GM21381 (cell line): ENCODE data around the gene S1PR3.

Experiments used
- ATAC-seq: cut with Tn5 transposase; IDR thresholded peaks from one replicate; pipeline ENCODE4 v1.9.1; 2021; ENCODE audit warnings: mild to moderate bottlenecking, moderate library complexity; ENCODE audit not compliant: unreplicated experiment

Gene S1PR3

DNA sequence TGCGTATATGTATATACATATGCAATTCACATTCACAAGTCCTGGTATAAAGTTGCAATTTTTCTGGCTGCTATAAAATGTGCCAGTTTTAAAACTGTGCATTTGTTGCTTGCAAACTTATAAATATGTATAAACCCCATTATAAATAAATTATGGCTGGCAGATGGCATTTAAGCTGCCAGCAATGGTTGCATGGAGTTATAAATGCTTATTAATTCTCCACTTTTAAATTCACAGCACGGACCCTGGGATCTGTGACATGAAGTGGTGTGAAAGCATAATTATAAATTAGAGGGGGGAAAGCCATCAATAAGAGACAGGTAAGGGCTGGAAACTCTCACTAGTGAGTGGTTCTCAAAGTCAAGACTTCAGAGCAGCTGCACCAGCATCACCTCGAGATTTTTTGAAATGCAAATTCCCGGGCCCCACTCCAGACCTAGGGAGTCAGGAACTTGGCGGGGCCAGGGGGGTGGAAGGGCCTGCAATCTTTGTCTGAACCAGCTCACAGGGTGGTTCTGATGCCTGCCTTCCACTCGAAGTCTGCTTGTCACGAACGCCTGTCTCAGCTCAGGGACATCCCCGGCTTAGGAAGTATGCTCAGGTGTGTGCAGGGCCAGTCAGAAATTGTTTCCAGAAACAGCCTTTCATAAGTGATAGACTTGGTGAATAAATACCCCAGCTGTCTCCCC lies 16.9 kb downstream of the S1PR3 start:
- no peak for ATAC-seq

DNA sequence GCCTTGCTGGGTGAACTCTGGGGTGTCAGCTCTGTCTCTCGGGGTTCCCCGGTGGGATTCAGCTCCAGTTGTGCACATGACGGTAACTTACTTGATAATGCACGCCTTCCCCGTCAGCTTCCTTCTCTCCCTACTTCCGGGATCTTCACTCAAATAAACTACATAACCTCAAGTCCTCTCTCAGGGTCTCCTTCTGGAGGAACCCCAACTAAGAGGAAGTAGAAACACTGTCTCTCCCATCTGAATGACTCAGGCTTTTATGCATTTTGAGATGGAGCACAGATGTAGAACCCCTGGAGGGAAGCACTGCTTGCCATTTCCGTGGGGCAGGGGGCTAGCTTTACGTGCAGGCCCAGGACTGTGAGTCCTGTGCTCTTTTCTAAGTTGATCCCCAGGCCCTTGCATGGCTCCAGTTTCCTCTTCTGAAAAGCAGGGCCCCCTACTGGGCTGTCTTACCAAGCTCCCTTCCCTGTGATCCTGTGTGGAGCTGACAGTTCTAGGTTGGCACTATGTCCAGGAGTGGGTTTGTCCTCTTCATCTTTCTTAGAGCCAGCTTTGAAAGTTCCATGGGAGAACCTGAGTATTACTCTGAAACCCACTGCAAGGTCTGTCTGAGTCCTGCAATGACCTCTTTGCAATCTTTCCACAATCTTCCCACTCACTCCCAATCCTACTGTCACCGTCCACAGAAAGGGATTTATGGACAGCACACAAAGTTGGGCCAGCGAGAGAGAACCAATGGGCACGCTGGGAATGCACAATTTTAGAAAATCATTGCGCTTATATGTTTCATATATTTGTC lies 17.7 kb downstream of the S1PR3 start:
- no peak for ATAC-seq

DNA sequence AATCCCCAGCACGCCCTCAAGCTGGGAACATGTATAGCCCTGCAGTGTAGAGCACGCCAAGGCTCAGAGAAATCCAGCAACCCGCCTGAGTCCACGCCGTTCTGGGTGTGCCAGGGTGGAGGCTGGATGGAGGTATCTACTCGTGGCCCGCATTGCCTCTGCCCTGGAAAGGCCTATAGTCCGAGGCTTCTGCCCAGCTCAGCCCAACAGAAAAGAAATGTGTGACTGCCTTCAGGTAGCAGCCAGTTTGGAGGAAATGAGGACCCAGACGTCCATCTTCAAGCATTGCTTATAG lies 18.2 kb downstream of the S1PR3 start:
- no peak for ATAC-seq

DNA sequence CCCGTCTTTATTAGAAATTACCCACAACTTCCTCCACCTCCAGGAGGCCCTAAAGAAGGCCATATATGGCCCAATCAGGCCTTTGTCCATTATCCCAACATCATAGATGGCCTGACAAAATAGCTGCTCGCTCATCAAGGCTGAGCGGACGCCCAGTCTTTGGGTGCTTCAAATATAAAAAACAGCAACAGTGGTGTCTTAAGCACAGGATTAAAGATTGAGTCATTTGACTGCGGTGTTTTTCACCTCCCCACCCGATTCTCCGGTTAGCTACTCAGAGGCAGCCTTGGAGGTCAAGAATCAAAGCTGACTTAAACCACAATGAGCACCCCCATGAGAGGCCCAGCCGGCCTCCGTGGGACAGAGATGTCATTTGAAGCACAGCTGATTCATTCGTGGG lies 18.8 kb downstream of the S1PR3 start:
- ATAC-seq = no peak

DNA sequence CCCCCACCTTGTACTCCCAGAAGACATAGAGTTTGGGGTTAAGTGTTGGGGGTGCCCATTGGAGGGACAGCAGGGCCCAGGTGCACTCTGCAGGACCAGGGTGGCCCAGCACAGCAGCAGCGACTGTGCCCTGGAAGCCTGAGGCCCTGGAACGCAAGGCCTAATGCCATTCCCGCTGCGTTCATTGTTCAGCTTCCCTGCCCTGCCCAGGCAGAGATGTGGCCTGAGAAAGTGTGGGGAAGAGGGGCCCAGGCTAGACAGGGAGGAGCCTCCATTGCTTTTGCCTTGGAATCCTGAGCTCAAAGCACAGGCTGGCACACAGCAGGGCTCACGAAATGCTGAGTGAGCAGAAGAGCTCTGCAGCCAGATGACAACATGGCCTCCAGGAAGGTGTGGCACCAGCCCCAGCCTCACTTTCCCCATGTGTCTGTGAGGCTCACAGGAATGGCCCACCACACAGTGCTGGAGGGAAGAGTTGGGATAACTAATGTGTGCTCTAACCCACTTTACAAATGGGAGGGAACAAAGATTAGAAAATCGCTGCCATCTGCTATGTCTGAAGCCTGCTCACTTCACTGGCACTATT lies 19.4 kb downstream of the S1PR3 start:
- no peak for ATAC-seq

DNA sequence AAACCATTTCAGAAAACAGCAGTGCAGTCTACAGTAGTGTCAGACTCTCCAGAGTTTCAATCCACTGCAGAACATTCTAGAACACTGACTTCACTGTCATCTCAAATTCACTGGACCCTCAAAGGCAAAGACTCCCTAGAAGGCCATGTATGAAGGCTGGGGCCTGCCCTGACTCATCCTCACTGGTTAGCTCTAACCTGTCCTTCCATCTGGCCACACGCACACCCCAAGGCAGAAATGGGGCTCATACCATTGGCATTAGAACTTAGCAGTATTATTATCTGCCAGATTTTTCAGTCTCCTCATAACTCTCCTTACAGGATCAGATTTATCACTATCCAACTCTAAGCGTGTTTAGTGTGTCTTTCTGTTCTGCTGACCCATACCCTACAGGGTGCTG lies 20.4 kb downstream of the S1PR3 start:
- no peak for ATAC-seq

DNA sequence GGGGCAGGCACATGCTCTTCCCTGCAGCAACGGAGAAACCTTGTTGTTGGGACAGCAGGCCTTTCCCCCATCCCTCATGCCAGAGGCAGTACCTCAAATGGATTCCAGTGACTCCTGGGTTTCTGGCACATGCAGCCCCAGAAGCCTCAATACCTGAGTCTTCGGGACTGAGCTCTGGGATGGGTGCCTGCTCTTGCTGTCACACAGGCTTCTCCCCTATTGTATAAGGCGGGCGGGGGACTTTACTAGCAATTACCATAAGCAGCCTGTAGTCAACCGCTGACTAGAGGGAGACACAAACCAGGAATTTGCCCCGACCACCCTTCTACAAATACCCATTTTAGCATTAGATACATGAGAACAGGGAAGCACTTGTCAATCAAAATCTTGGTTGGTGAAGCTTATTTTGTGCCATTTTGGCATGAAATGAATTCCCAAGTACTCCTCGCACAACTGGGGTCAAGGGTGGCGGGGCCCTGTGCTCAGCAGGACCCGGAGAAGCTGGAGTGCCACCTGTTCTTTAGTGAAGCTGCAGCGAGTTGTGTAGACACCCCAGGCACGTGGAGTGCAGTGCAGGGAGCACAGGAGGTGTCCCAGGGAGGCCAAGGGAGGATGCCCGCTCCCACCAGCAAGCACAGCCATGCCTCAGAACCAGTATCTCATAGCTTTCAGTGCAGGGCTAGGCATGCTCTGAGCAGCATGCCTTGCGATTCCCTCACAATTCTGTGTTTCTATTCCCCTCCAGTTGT lies 21.2 kb downstream of the S1PR3 start:
- ATAC-seq = no peak

DNA sequence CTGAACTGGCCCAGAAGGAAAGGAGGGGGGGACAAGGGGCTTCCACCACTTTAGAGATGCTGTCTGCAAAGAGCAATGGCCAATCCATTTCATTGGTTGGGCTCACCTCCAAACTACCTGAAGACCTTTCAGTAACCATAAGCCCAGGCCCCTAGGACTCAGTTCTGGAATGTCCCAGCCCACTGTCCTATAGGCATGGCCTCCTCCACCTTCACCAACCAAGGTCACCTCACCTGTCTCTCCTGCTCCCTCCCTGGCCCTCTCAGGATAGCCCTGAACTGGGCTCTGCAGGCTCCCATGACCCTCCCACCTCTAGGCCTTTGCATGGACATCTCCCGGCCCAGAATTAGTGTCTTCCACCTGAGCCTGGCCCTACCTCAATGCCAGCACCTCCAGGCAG lies 22.4 kb downstream of the S1PR3 start:
- no peak for ATAC-seq

DNA sequence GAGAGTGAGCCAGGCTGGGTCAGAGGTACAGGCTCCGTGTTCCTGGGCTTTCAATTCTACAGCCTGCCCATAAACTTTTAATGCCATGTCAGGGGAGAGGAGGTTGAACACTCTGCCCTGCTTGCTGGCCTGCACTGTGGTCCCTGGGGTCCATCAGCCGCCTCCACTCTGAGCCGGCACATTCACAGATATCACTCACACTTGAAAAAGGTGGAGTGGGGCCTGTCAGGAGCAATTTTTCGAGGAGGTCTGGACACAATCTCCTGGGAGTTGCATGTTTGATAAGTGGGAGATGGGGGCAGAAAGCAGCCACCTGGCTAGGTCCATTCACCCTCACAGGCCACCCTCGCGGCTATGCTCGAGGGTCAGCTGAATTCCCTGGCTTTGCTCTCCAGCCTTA lies 22.9 kb downstream of the S1PR3 start:
- ATAC-seq = no peak

DNA sequence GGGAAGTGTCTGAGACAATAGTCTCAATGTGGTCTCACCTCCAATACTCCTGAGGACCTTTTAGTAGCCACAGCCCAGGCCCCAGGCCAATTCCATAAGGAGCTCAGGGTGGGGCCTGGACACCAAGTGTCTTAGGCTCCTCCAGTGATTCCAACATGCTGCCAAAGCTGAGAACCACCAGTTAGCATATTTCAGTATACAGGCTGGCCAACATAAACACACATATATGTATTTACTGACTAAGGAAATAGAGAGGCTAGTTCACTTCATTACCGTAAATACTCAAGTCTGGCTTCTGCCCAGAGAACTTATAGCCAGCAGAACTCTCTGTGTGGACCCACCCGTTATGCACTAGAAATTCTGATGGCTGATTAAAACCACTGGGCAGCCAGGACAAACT lies 24.1 kb downstream of the S1PR3 start:
- no peak for ATAC-seq

DNA sequence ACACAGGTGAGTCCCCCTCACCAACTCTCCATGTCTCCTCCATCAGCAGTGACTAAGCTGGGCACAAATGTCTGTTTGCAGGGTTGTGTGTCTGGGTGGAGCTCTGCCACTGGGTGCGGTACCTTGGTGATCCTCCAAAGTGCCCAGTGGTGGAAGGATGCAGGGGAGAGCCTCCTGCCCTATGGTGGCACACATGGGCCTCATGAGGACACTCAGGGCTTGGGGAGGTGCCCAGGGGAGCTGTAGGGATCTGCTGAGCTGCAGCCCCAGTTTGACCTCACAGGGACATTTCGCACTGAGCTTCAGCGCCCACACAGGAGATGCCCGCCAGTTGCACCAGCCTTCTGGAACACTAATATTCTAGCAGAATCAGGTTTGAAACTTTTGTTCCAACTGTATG lies 29.5 kb downstream of the S1PR3 start:
- ATAC-seq = no peak

DNA sequence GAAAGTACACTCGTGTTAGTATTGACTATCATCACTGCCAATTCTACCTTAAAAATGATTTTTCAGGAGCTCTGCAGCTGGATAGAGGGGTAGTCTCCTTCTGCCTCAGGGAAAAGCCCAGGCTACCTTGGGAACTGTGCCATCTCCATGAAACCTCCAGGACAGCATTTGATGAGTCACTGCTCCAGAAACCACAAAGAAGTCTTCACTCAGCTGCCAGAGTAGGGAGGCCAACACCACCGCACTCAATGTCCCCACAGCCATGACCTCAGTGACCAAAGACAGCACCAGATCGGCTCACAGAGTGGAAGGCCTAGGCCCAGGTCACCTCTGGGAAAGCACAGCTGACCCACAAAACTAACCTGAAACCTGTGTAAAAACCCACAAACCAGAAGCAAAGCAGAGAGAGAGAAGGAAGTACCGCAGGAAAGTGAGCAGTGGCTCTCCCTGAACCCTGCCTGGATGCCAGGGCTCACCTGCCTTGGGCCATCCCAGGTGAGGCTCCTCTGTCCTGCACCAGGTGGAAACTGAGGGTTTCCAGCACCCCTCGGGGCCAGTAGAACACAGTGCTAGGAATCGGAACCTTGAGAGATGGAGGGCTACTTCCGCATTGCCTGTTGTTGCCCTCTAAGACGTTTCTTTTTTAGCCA lies 30.0 kb downstream of the S1PR3 start:
- no peak for ATAC-seq

DNA sequence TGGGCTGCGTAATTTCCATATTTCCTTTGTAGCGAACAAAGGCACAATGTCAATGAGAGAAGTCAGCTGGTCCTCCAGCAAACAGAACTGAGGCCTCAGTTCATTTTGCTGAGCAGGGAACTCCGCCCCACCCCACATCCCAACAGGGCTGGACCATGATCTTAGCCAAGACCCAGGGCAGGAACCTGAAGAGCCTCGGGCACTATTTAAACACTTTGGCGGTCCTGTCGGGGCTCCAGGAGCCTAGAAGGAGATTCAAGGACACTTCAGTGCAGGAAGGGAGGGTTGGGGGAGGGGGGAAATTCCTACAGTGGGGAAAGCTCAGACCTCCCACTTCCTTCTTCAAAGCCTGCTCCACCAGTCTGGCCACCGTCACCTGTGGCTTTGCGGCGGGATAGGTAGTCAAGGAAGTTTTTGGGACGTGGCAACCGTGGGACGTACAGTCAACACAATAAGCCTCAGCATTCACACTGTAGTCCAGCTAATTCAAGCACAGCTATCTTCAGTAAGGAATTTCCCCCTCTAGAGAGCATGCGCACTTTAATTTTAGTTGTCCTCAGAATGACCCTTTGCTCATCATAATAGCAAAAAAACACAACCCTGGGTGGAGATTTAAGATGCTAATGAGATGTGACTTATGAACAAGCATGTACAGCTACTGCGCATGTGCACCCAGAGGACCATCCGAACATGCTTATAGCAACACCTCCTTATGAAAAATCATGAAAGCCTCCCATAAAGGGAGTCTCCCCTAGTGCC lies 30.9 kb downstream of the S1PR3 start:
- ATAC-seq = no peak

DNA sequence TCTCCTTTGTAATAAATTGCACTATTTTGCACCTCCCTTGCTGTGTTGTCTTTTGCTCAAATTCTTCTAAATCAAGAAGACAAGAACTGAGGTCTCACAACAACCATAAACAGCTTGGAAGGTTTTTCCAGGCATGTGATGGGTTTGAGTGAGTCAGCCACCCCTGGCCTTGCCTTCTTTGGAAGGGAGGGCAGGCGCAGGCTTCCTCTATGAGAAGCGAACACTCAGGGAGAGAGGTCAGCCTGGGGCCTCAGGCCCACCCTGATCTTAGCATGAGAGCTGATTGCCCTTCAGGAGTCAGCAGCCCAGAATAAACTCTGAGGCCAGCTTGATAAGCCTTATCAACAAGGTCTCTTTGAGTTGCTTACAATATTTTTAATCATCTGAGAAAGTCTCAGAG lies 31.6 kb downstream of the S1PR3 start:
- no peak for ATAC-seq

DNA sequence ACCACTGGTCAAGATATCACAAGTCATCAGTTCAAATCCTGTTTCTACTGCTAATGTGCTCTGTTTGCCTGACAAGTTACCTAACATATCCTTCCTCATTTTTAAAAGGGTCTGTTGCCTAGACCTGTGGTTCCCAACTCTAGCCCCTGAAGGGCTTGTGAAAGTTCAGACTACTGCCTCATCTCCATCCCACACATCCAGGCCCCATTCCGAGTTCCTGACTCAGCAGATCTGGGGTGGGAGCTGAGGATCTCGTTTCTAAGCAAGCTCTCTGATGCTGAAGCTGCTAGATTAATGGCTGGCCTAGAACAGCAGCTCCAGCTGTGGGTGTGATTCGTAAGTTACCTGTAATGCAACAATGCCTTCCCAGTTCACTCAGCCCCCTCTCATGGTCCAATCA lies 32.5 kb downstream of the S1PR3 start:
- ATAC-seq = no peak

DNA sequence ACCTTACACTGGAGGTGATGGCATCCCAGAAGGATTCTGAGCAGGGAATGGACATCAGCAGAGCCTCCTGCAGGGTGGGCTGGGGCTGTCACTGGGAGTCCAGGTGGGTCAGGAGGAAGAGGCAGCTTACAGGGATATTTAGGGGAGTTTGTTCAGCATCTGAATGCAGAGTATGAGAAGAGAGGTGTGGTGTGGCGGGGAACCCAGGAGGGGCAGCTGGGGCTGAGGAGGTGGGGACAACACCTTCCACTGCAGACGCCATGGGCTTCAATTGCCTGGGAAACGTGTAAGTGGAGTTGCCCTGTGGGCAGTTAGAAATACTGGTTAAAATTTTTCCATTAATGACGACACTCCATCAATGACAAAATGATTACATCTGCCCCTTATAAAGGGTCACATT lies 33.5 kb downstream of the S1PR3 start:
- ATAC-seq = no peak

DNA sequence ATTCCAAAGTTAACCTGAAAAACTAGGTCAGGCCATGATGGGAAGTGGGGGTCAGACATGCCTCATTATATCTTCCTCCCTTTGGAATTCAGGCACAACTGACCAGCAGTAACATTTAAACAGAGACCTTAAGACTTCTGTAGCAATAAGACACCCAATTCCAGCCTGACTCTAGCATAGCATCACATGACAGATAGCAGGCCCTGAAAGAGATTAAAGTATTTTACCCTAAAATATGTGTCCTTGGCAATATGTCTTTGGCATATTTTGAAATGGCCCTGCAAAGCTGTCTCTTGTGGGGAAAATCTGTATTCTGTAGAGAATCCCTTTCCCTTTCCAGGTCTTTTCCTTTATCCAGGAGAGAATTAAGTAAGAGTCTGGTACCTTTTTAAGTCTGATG lies 34.3 kb downstream of the S1PR3 start:
- no peak for ATAC-seq

DNA sequence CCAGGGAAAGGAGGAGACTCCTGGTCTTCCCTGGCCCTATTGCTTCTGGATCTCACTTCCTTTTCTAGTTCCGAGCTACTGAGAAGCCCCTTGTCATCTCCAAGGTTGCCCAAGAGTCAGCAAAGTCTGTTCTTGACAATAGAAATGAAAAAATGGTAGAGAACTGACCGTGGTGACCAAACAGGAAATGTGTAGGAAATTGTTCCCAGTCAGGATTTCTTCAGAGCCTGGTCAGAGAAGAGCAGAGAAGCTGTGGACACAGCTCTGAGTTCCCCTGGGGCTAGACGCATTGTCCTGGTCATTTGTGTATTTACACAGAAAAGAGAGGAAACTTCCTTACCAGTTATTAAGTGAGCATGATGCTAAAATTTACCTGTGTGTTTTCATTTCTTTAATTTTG lies 35.6 kb downstream of the S1PR3 start:
- ATAC-seq = no peak

DNA sequence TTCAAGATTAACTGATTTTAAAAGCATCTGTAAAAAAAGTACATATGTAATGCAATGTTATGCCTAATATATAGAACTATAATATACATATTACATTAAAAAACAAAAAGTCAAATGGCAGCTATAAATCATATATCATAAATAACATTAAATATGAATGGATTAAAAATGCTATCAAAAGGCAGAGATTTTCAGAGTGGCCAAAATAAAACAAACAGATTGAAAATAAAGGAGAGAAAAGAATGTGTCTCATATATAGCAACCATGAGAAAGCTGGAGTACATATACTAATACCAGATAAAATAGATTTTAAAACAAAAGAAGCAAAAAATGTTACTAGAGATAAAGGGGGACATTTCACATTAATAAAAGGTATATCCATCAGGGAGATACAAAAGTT lies 38.5 kb downstream of the S1PR3 start:
- no peak for ATAC-seq

DNA sequence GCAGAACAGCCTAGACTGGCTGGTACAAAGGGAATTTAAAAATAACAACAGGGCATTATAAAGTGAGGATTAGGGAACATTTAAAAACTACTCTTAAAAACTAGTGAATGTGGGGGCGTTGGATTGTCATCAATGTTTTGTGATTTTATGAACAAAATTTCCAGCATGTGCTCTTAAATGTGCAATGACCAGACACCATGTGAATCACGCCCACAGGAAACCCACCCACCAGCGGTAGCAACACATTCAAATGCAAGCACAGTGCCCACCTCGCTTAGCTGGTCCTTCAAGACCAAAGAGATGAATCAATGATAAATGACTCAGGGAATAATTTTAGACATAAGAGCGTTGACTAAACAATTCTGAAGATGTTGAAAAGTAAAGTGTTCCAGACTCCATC lies 40.9 kb downstream of the S1PR3 start:
- no peak for ATAC-seq

DNA sequence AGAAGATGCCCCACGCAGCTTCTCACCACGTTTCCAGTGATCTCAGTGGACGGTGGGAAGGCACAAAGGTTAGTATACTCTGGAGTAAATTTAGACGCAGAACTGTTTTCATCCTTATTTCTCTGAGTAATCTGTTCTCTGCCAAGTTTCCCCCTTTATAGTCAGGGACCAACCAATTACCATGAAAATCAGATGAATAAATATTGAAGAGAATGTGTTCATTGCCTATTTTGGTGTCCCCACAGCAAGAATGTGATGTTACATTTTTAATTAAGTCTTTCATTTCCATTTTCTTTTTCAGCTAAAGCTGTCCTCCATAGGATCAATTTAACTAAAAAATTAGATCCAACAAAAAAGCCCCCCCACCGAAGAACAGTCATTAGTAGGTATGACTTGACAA lies 41.4 kb downstream of the S1PR3 start:
- ATAC-seq = no peak
